ENCODE measurements around the gene C1orf185.

C1orf185 gene

DNA sequence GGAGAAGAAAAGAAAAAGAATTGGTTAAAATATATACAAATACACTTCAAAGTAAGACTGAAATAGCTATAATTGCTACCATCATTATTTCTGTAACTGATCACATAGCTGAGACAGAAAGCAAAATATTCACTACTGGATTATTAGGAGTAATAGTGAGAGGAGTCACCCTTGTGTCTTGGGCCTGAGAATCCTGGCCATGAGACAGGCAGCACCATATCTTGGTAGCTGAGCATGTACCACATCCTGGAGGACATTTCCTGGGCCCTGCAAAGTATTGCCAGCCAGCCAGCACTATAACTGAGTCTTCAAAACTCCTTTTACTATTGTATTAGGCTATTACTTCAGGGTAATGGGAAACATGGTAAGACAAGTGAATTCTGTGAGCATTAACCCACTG is 63.5 kb downstream of the C1orf185 start:
- DNase-seq (ENCODE audit: low spot score) (no peak), ATAC-seq (ENCODE audit: low read depth) (no peak)
- no peaks in the 10 kb centered on the region for H3K9me3 ChIP-seq (ENCODE audit: severe bottlenecking)
- no peaks in the 10 kb centered on the region for H3K36me3 ChIP-seq (ENCODE audit: low read depth)
- no peak for TF ChIP-seq CTCF (IDR thresholded peaks at IDR 0.05; ENCODE audit: poor library complexity, severe bottlenecking)
- H3K27ac ChIP-seq (ENCODE audit: poor library complexity, severe bottlenecking): no peak overlapping the region
- H3K27me3 ChIP-seq (ENCODE audit: insufficient read depth, poor library complexity, severe bottlenecking): no peaks in the 10 kb centered on the region
- peaks cover 10% of the 10 kb centered on the region for H3K4me1 ChIP-seq (ENCODE audit: insufficient read depth, poor library complexity, severe bottlenecking)
- H3K4me3 ChIP-seq (ENCODE audit: severe bottlenecking): no peak overlapping the region

GRCh38 chr1:51168266-51168845 is 66.3 kb downstream of the C1orf185 start:
- no peak overlapping the region for H3K4me3 ChIP-seq (ENCODE audit: severe bottlenecking)
- peaks cover 12% of the 10 kb centered on the region for H3K4me1 ChIP-seq (ENCODE audit: insufficient read depth, poor library complexity, severe bottlenecking)
- ATAC-seq (ENCODE audit: low read depth) (no peak), DNase-seq (ENCODE audit: low spot score) (no peak)
- no peak for TF ChIP-seq CTCF (IDR thresholded peaks at IDR 0.05; ENCODE audit: poor library complexity, severe bottlenecking)
- no peak overlapping the region for H3K27ac ChIP-seq (ENCODE audit: poor library complexity, severe bottlenecking)
- no peaks in the 10 kb centered on the region for H3K27me3 ChIP-seq (ENCODE audit: insufficient read depth, poor library complexity, severe bottlenecking)
- no peaks in the 10 kb centered on the region for H3K36me3 ChIP-seq (ENCODE audit: low read depth)
- H3K9me3 ChIP-seq (ENCODE audit: severe bottlenecking): no peaks in the 10 kb centered on the region

DNA sequence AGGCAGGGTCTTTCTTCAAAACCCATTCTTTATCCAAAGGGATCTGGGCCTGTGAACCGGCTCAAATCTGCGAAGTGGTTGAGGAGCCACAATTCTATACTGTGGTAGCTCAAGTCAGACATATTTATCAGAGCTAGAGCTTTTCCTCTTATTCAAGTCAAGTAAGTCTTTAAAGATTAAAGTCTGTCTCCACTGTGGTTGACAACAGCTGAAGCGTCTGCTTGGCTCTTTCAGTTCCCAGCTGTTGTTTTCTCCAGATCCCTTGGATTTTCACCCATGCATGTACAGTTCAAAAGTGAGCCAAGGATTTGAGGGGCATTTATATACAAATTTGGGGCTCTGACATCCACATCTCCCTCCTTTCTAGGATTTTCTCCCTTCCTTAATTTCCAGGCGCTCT is 66.9 kb downstream of the C1orf185 start:
- Histone ChIP-seq H3K9me3 (ENCODE audit: severe bottlenecking) (no peaks in the 10 kb centered on the region), H3K27ac (ENCODE audit: poor library complexity, severe bottlenecking) (no peak overlapping the region), H3K4me1 (ENCODE audit: insufficient read depth, poor library complexity, severe bottlenecking) (peaks cover 12% of the 10 kb centered on the region), H3K4me3 (ENCODE audit: severe bottlenecking) (no peak overlapping the region), H3K27me3 (ENCODE audit: insufficient read depth, poor library complexity, severe bottlenecking) (no peaks in the 10 kb centered on the region), H3K36me3 (ENCODE audit: low read depth) (no peaks in the 10 kb centered on the region)
- no peak for DNase-seq (ENCODE audit: low spot score)
- no peak for TF ChIP-seq CTCF (IDR thresholded peaks at IDR 0.05; ENCODE audit: poor library complexity, severe bottlenecking)
- ATAC-seq (ENCODE audit: low read depth): no peak

DNA sequence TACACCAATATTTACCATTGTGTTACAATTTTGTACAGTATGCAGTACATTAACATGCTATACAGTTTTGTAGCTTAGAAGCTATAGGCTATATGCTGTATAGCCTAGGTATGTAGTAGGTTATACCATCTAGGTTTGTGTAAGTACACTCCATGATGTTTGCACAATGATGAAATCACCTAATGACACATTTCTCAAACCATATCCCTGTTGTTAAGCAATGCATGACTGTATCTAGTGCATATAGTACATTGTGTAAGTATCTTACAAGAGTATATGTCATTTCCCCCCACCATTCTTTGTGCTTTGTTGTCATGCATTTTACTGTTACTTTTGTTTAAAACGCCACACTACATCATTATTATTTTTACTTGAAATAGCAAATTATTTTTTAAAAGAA is 68.3 kb downstream of the C1orf185 start:
- DNase-seq (ENCODE audit: low spot score) (no peak), ATAC-seq (ENCODE audit: low read depth) (peak; percentile 88)
- Histone ChIP-seq H3K4me1 (ENCODE audit: insufficient read depth, poor library complexity, severe bottlenecking) (peaks cover 12% of the 10 kb centered on the region), H3K27ac (ENCODE audit: poor library complexity, severe bottlenecking) (peak overlapping the region; percentile 28), H3K9me3 (ENCODE audit: severe bottlenecking) (no peaks in the 10 kb centered on the region), H3K36me3 (ENCODE audit: low read depth) (no peaks in the 10 kb centered on the region), H3K27me3 (ENCODE audit: insufficient read depth, poor library complexity, severe bottlenecking) (no peaks in the 10 kb centered on the region), H3K4me3 (ENCODE audit: severe bottlenecking) (no peak overlapping the region)
- no peak for TF ChIP-seq CTCF (IDR thresholded peaks at IDR 0.05; ENCODE audit: poor library complexity, severe bottlenecking)

DNA sequence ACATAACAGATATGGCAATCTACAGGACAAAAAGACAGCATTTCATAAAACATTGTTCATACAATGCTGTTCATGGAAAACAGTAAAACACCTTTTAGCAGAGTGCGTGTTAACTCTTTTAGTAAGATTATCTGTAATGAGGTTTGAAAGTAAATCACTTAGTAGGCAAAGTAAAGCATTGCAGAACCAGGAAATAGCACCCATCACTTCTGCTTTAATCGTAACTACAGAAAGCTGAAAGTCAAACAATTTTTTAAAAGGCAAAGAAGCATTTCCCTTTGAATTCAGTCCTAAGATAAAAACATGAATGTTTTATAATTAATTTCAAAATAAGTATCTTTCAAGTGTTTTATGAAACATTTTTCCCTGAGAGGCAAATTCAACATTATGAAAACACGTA is 70.8 kb downstream of the C1orf185 start:
- Histone ChIP-seq H3K4me3 (ENCODE audit: severe bottlenecking) (no peak overlapping the region), H3K9me3 (ENCODE audit: severe bottlenecking) (no peaks in the 10 kb centered on the region), H3K4me1 (ENCODE audit: insufficient read depth, poor library complexity, severe bottlenecking) (peaks cover 7% of the 10 kb centered on the region), H3K36me3 (ENCODE audit: low read depth) (no peaks in the 10 kb centered on the region), H3K27ac (ENCODE audit: poor library complexity, severe bottlenecking) (no peak overlapping the region), H3K27me3 (ENCODE audit: insufficient read depth, poor library complexity, severe bottlenecking) (no peaks in the 10 kb centered on the region)
- ATAC-seq (ENCODE audit: low read depth) (no peak), DNase-seq (ENCODE audit: low spot score) (no peak)
- TF ChIP-seq CTCF (IDR thresholded peaks at IDR 0.05; ENCODE audit: poor library complexity, severe bottlenecking): no peak

Measured in RWPE2 (cell line).